ENCODE measurements around the gene PLK1.
"Not testable (repeated sequence)": the region's sequence is repeated elsewhere in the genome, so short reads cannot be mapped to it uniquely, and the experiment has no call there.

The PLK1 gene

DNA sequence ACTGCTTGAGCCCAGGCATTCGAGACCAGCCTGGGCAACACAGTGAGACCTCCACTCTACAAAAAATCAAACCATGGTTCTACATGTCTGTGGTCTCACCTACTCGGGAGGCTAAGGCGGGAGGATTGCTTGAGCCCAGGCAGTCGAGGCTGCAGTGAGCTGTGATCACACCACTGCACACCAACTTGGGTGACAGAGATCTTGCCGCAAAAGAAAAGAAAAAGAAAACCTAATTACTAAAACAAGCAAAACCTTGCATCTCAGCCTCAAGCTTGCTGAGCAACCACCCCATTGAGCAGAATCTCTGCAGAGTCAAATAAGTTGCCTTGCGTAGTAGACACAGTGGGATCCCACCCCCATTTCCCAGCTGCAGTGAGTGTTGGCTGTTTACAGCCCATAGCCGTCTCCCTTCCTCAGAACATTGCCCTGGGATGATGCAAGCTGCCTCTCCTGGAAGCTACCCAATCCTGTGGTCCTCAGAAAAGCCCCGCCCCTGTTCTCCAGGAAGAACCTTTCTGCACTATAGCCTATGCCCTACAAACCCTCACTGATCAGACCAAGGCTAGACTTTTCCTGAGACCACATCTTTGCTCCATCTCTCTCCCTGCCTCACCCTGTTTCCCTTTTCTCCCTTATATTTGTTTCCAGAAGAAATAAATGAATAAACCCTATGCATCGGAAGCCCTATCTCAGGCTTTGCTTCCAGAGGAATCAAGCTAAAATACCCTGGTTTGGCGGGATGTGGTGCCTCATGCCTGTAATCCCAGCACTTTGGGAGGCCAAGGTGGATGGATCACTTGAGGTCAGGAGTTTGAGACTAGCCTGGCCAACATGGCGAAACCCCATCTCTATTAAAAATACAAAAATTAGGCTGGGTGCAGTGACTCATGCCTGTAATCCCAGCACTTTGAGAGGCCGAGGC is 51.1 kb downstream of the PLK1 start:
- DNase-seq = peak; percentile 79
- Histone ChIP-seq H2BK120ac (ENCODE audit: low read depth, low read length) (no peak overlapping the region), H3K36me3 (ENCODE audit: control insufficient read depth, insufficient read depth, low read length) (no peaks in the 10 kb centered on the region), H3K4me1 (ENCODE audit: control insufficient read depth, low read depth, low read length) (no peaks in the 10 kb centered on the region), H2AK5ac (ENCODE audit: low read length) (no peak overlapping the region), H2BK5ac (ENCODE audit: low read length) (no peak overlapping the region), H3K56ac (ENCODE audit: low read length) (no peak overlapping the region), H3K18ac (ENCODE audit: low read length) (no peak overlapping the region), H3K79me2 (ENCODE audit: control insufficient read depth, insufficient read depth, low read length) (no peaks in the 10 kb centered on the region), H3K27me3 (ENCODE audit: insufficient read depth, low read length, poor library complexity) (no peaks in the 10 kb centered on the region), H2BK15ac (replicated peaks; ENCODE audit: low read depth) (no peak overlapping the region), H3K4ac (ENCODE audit: low read depth, low read length) (no peak overlapping the region), H3K4me3 (ENCODE audit: low read length) (no peak overlapping the region), H3K4me2 (ENCODE audit: low read length) (no peak overlapping the region), H4K8ac (ENCODE audit: low read depth, low read length) (no peak overlapping the region), H3K79me1 (ENCODE audit: low read length) (no peaks in the 10 kb centered on the region), H4K5ac (ENCODE audit: low read length) (no peak overlapping the region), H3K23ac (ENCODE audit: low read length) (no peak overlapping the region), H3K9ac (ENCODE audit: low read length) (no peak overlapping the region), H3K27ac (ENCODE audit: low read depth, low read length) (no peak overlapping the region)
- no CpG with 5 or more reads among the region's 12 CpGs for WGBS (ENCODE audit: extremely low coverage, insufficient coverage, low lambda C conversion rate)

GRCh38 chr16:23734176-23734893 is 55.6 kb downstream of the PLK1 start:
- DNase-seq = no peak
- Histone ChIP-seq H4K8ac (ENCODE audit: low read depth, low read length) (no peak overlapping the region), H2BK5ac (ENCODE audit: low read length) (no peak overlapping the region), H3K18ac (ENCODE audit: low read length) (no peak overlapping the region), H3K4ac (ENCODE audit: low read depth, low read length) (no peak overlapping the region), H3K36me3 (ENCODE audit: control insufficient read depth, insufficient read depth, low read length) (no peaks in the 10 kb centered on the region), H3K23ac (ENCODE audit: low read length) (no peak overlapping the region), H3K9ac (ENCODE audit: low read length) (no peak overlapping the region), H3K4me2 (ENCODE audit: low read length) (no peak overlapping the region), H3K79me2 (ENCODE audit: control insufficient read depth, insufficient read depth, low read length) (no peaks in the 10 kb centered on the region), H2BK15ac (replicated peaks; ENCODE audit: low read depth) (no peak overlapping the region), H3K79me1 (ENCODE audit: low read length) (no peaks in the 10 kb centered on the region), H2AK5ac (ENCODE audit: low read length) (no peak overlapping the region), H3K4me1 (ENCODE audit: control insufficient read depth, low read depth, low read length) (no peaks in the 10 kb centered on the region), H3K27ac (ENCODE audit: low read depth, low read length) (no peak overlapping the region), H3K4me3 (ENCODE audit: low read length) (no peak overlapping the region), H2BK120ac (ENCODE audit: low read depth, low read length) (no peak overlapping the region), H4K5ac (ENCODE audit: low read length) (no peak overlapping the region), H3K56ac (ENCODE audit: low read length) (no peak overlapping the region), H3K27me3 (ENCODE audit: insufficient read depth, low read length, poor library complexity) (no peaks in the 10 kb centered on the region)
- no CpG with 5 or more reads among the region's 19 CpGs for WGBS (ENCODE audit: extremely low coverage, insufficient coverage, low lambda C conversion rate)

DNA sequence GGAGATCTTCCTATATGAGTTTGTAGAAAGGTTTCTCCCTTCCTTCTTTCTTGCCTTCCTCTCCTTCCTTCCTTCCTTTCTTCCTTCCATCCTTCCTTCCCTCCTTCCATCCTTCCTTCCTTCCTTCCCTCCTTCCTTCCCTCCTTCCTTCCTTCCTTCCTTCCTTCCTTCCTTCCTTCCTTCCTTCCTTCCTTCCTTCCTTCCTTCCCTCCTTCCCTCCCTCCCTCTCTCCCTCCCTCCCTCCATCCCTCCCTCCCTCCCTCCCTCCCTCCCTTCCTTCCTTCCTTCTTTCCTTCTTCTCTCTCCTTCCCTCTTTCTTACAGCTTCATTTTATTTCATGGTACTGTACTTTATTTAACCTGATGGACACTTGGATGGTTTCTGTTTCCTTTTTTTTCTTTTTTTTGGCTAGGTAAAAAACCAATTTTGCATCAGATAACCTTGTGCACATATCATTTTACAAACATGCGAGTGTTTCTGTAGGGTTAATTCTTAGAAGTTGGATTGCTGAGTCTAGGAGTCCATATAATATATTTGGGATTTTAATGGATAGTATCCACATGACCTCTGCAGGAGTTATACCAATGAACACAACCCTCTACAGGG is 58.8 kb downstream of the PLK1 start:
- H4K5ac ChIP-seq (ENCODE audit: low read length); H3K36me3 ChIP-seq (ENCODE audit: control insufficient read depth, insufficient read depth, low read length); DNase-seq; H2BK5ac ChIP-seq (ENCODE audit: low read length); H3K56ac ChIP-seq (ENCODE audit: low read length); H3K27me3 ChIP-seq (ENCODE audit: insufficient read depth, low read length, poor library complexity); H3K9ac ChIP-seq (ENCODE audit: low read length); H2AK5ac ChIP-seq (ENCODE audit: low read length); H4K8ac ChIP-seq (ENCODE audit: low read depth, low read length); H3K79me1 ChIP-seq (ENCODE audit: low read length); H3K23ac ChIP-seq (ENCODE audit: low read length); H3K4me1 ChIP-seq (ENCODE audit: control insufficient read depth, low read depth, low read length); H2BK15ac ChIP-seq (replicated peaks; ENCODE audit: low read depth); H3K4me2 ChIP-seq (ENCODE audit: low read length); H3K4ac ChIP-seq (ENCODE audit: low read depth, low read length); H2BK120ac ChIP-seq (ENCODE audit: low read depth, low read length); H3K27ac ChIP-seq (ENCODE audit: low read depth, low read length); H3K4me3 ChIP-seq (ENCODE audit: low read length); H3K18ac ChIP-seq (ENCODE audit: low read length); H3K79me2 ChIP-seq (ENCODE audit: control insufficient read depth, insufficient read depth, low read length): not testable (repeated sequence)
- WGBS (ENCODE audit: extremely low coverage, insufficient coverage, low lambda C conversion rate) = no CpG with 5 or more reads among the region's 1 CpG

DNA sequence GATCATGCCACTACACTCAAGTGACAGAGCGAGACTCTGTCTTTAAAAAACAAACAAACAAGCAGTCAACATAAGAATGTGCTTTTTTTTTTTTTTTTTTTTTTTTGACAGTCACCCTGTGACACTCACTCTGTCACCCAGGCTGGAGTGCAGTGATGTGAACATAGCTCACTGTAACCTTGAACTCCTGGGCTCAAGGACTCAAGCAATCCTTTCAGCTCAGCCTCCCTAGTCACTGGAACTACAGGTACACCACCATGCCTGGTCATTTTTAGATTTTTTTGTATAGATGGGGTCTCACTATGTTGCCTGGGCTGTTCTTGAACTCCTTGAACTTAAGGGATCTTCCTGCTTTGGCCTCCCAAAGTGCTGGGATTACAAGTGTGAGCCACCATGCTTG is 60.8 kb downstream of the PLK1 start:
- Histone ChIP-seq H2BK5ac (ENCODE audit: low read length) (no peak overlapping the region), H3K4me3 (ENCODE audit: low read length) (no peak overlapping the region), H3K27ac (ENCODE audit: low read depth, low read length) (no peak overlapping the region), H3K18ac (ENCODE audit: low read length) (no peak overlapping the region), H2BK15ac (replicated peaks; ENCODE audit: low read depth) (no peak overlapping the region), H3K4ac (ENCODE audit: low read depth, low read length) (no peak overlapping the region), H3K9ac (ENCODE audit: low read length) (no peak overlapping the region), H2BK120ac (ENCODE audit: low read depth, low read length) (no peak overlapping the region), H3K4me1 (ENCODE audit: control insufficient read depth, low read depth, low read length) (no peaks in the 10 kb centered on the region), H4K5ac (ENCODE audit: low read length) (no peak overlapping the region), H3K27me3 (ENCODE audit: insufficient read depth, low read length, poor library complexity) (no peaks in the 10 kb centered on the region), H3K4me2 (ENCODE audit: low read length) (no peak overlapping the region), H3K23ac (ENCODE audit: low read length) (no peak overlapping the region), H3K79me1 (ENCODE audit: low read length) (no peaks in the 10 kb centered on the region), H3K36me3 (ENCODE audit: control insufficient read depth, insufficient read depth, low read length) (no peaks in the 10 kb centered on the region), H3K56ac (ENCODE audit: low read length) (no peak overlapping the region), H4K8ac (ENCODE audit: low read depth, low read length) (no peak overlapping the region), H2AK5ac (ENCODE audit: low read length) (no peak overlapping the region), H3K79me2 (ENCODE audit: control insufficient read depth, insufficient read depth, low read length) (no peaks in the 10 kb centered on the region)
- no CpG with 5 or more reads among the region's 1 CpG for WGBS (ENCODE audit: extremely low coverage, insufficient coverage, low lambda C conversion rate)
- DNase-seq = no peak

All from mesendoderm (in vitro differentiated cells).